ENCODE results near the gene TRPC4.

Gene TRPC4

GRCh38 chr13:37869756-37870488, at the start of gene TRPC4:
Gene TRPC4, minus strand, starts transcription at chr13:37869772. Its CDS starts 86,439 bp downstream, at chr13:37783333.
- DNase-seq (ENCODE audit: low read depth) = peak; percentile 82

- no peak for DNase-seq (ENCODE audit: low read depth)
Measured at GRCh38 chr13:37918751-37919150, 49.2 kb upstream of the TRPC4 start.

GRCh38 chr13:37918116-37918714, 48.6 kb upstream of the TRPC4 start:
- no peak for DNase-seq (ENCODE audit: low read depth)

- peak; percentile 64 for DNase-seq (ENCODE audit: low read depth)
Measured at GRCh38 chr13:37914781-37915391, 45.3 kb upstream of the TRPC4 start.

GRCh38 chr13:37910790-37911189, 41.2 kb upstream of the TRPC4 start:
- DNase-seq (ENCODE audit: low read depth) = no peak

- no peak for DNase-seq (ENCODE audit: low read depth)
Measured at GRCh38 chr13:37906880-37907279, 37.3 kb upstream of the TRPC4 start.

GRCh38 chr13:37905736-37906135, 36.2 kb upstream of the TRPC4 start:
- no peak for DNase-seq (ENCODE audit: low read depth)

GRCh38 chr13:37899753-37900152, 30.2 kb upstream of the TRPC4 start:
- DNase-seq (ENCODE audit: low read depth) = peak; percentile 25

GRCh38 chr13:37893321-37893720, 23.7 kb upstream of the TRPC4 start:
- no peak for DNase-seq (ENCODE audit: low read depth)

- no peak for DNase-seq (ENCODE audit: low read depth)
Measured at GRCh38 chr13:37889820-37890219, 20.2 kb upstream of the TRPC4 start.

GRCh38 chr13:37889102-37889501, 19.5 kb upstream of the TRPC4 start:
- peak; percentile 26 for DNase-seq (ENCODE audit: low read depth)

- peak; percentile 15 for DNase-seq (ENCODE audit: low read depth)
Measured at GRCh38 chr13:37886879-37887278, 17.3 kb upstream of the TRPC4 start.

- no peak for DNase-seq (ENCODE audit: low read depth)
Measured at GRCh38 chr13:37884674-37885073, 15.1 kb upstream of the TRPC4 start.

GRCh38 chr13:37884026-37884425, 14.5 kb upstream of the TRPC4 start:
- no peak for DNase-seq (ENCODE audit: low read depth)

GRCh38 chr13:37878921-37879320, 9.3 kb upstream of the TRPC4 start:
- peak; percentile 16 for DNase-seq (ENCODE audit: low read depth)

- DNase-seq (ENCODE audit: low read depth) = peak; percentile 59
Measured at GRCh38 chr13:37878496-37878895, 8.9 kb upstream of the TRPC4 start.

GRCh38 chr13:37870895-37871550, 1.5 kb upstream of the TRPC4 start:
- peak; percentile 83 for DNase-seq (ENCODE audit: low read depth)

GRCh38 chr13:37870489-37870845, 895 bp upstream of the TRPC4 start:
- DNase-seq (ENCODE audit: low read depth) = no peak

- no peak for DNase-seq (ENCODE audit: low read depth)
Measured at GRCh38 chr13:37869506-37869755, 141 bp downstream of the TRPC4 start.

GRCh38 chr13:37868691-37869505, 674 bp downstream of the TRPC4 start:
- DNase-seq (ENCODE audit: low read depth) = peak; percentile 43

- DNase-seq (ENCODE audit: low read depth) = no peak
Measured at GRCh38 chr13:37863708-37864107, 5.9 kb downstream of the TRPC4 start.

GRCh38 chr13:37835392-37835791, 34.2 kb downstream of the TRPC4 start:
- DNase-seq (ENCODE audit: low read depth) = no peak
